Activated CD4-positive, alpha-beta T cell treated with anti-CD3 and anti-CD28 coated beads for 24 hours (primary cell): ENCODE results near the gene EFNA2.
"Not testable (repeated sequence)": the region's sequence is repeated elsewhere in the genome, so short reads cannot be mapped to it uniquely, and the experiment has no call there.

ENCODE experiments used
- DNase-seq, 2 donors: peaks; one replicate each; pipeline ENCODE4 v3.0.0-alpha.2; 2020; ENCODE audit warnings: low read depth in 2 of 2

EFNA2 gene

GRCh38 chr19:1285737-1286360 lies at the start of gene EFNA2:
Gene EFNA2 (plus strand): TSS chr19:1285873. CDS start chr19:1286169, 296 bp downstream.
- DNase-seq, result no peak

GRCh38 chr19:1236576-1236975 lies 49.1 kb upstream of the EFNA2 start:
- no peak for DNase-seq

GRCh38 chr19:1237027-1237659 lies 48.5 kb upstream of the EFNA2 start:
- no peak for DNase-seq

GRCh38 chr19:1237754-1238368 lies 47.8 kb upstream of the EFNA2 start, which contains the start of gene CBARP:
Gene CBARP (minus strand): TSS chr19:1238005. CDS start chr19:1236100, 1,905 bp downstream.
- no peak for DNase-seq

- no peak for DNase-seq
Measured at GRCh38 chr19:1238369-1239303, 47.0 kb upstream of the EFNA2 start.

GRCh38 chr19:1239420-1239795 lies 46.3 kb upstream of the EFNA2 start:
- DNase-seq, result no peak

- DNase-seq, result peak; percentile 90 to 96
Measured at GRCh38 chr19:1239796-1240737, 45.6 kb upstream of the EFNA2 start.

GRCh38 chr19:1240925-1241324 lies 44.7 kb upstream of the EFNA2 start:
- DNase-seq, result no peak

GRCh38 chr19:1241417-1242095 lies 44.1 kb upstream of the EFNA2 start, which contains the start of gene ATP5F1D:
Gene ATP5F1D (plus strand): TSS chr19:1241751. CDS start chr19:1241851, 100 bp downstream.
- peak; percentile 85 to 94 for DNase-seq

GRCh38 chr19:1243768-1244692 lies 41.6 kb upstream of the EFNA2 start:
- peak; percentile 75 to 77 for DNase-seq

- no peak for DNase-seq
Measured at GRCh38 chr19:1244693-1245451, 40.8 kb upstream of the EFNA2 start.

GRCh38 chr19:1245494-1246264 lies 40.0 kb upstream of the EFNA2 start:
- DNase-seq, result no peak

GRCh38 chr19:1246265-1247087 lies 39.2 kb upstream of the EFNA2 start:
- not testable (repeated sequence) for DNase-seq

- no peak for DNase-seq
Measured at GRCh38 chr19:1247748-1248138, 37.9 kb upstream of the EFNA2 start.

- DNase-seq, result peak in 1 of 2 donors; percentile 58
Measured at GRCh38 chr19:1248139-1248785, 37.4 kb upstream of the EFNA2 start, which contains the start of gene MIDN. Gene MIDN (plus strand): TSS chr19:1248583. CDS start chr19:1250297, 1,714 bp downstream.

GRCh38 chr19:1248786-1249297 lies 36.8 kb upstream of the EFNA2 start:
- peak; percentile 69 to 70 for DNase-seq
